Stomach smooth muscle (tissue), 2 donors: ENCODE measurements around the gene FAM186B.

ENCODE experiments used
- H3K27ac ChIP-seq: one replicate; pipeline ENCODE4 v1.7.0; 2013; ENCODE audit warnings: mild to moderate bottlenecking, low read length, inconsistent platforms
- H3K27me3 ChIP-seq, 2 donors: one replicate each; pipeline ENCODE4 v1.7.0; 2013; ENCODE audit warnings: low read length in 2 of 2; ENCODE audit not compliant: insufficient read depth in 2 of 2, control insufficient read depth in 1 of 2
- H3K36me3 ChIP-seq, 2 donors: one replicate each; pipeline ENCODE4 v1.7.0; 2013; ENCODE audit warnings: low read length in 2 of 2; ENCODE audit not compliant: control insufficient read depth in 2 of 2, insufficient read depth in 2 of 2
- H3K4me1 ChIP-seq: one replicate; pipeline ENCODE4 v1.7.0; 2013; ENCODE audit warnings: low read length; ENCODE audit not compliant: control insufficient read depth, insufficient read depth
- H3K4me3 ChIP-seq, 2 donors: one replicate each; pipeline ENCODE4 v1.7.0; 2013; ENCODE audit warnings: low read length in 2 of 2
- H3K9ac ChIP-seq, 2 donors: one replicate each; pipeline ENCODE4 v1.7.0; 2013; ENCODE audit warnings: low read length in 2 of 2, mild to moderate bottlenecking in 1 of 2
- H3K9me3 ChIP-seq, 2 donors: one replicate each; pipeline ENCODE4 v1.7.0; 2013; ENCODE audit warnings: low read length in 2 of 2; ENCODE audit not compliant: control insufficient read depth in 2 of 2
- donor health status: healthy.
- donor health status: Pancreatic carcinoma.

Gene FAM186B

DNA sequence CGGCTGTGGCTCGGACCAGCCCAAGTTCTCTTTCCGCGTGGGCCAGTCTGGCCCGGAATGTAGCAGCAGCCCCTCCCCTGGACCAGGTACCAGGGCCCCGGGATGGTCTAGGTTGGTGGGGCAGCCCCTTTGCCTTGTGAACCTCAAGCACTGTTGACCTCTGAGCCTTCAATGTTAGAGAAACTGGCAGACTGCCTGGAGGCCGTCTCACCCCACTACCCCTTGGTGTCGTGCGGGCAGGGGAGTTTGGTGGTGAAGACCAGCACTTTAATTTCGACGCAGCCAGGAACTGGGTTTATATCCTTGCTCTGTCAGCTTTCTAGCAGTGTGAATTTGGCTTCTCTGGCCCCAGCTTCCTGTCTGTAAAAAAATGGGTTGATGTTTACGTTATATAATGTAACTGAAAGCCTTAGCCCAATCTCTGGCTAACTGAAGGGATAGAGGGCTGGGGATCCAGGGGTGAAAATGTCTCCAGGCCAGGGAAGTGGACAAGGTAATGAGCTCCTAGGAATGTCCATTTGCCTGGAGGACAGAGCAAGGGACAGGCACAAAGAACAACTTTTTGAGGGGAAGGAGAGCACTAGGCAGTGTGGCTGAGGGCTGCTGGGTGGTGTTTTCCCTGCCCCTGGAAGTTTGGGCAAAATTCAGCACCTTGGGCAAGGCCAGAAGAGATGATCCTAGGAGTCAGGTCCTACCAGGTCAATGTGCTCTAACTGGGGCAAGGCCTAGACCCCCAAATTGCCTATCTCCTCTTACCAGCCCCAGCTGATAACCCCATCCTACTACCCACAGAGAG, 48.9 kb downstream of the FAM186B start:
- no peak overlapping the region for H3K27ac ChIP-seq
- no peak overlapping the region for H3K9ac ChIP-seq
- H3K36me3 ChIP-seq: peaks cover 24 to 32% of the 10 kb centered on the region in 2 donors
- no peak overlapping the region for H3K4me3 ChIP-seq
- no peaks in the 10 kb centered on the region for H3K9me3 ChIP-seq
- no peaks in the 10 kb centered on the region for H3K4me1 ChIP-seq
- no peaks in the 10 kb centered on the region for H3K27me3 ChIP-seq

DNA sequence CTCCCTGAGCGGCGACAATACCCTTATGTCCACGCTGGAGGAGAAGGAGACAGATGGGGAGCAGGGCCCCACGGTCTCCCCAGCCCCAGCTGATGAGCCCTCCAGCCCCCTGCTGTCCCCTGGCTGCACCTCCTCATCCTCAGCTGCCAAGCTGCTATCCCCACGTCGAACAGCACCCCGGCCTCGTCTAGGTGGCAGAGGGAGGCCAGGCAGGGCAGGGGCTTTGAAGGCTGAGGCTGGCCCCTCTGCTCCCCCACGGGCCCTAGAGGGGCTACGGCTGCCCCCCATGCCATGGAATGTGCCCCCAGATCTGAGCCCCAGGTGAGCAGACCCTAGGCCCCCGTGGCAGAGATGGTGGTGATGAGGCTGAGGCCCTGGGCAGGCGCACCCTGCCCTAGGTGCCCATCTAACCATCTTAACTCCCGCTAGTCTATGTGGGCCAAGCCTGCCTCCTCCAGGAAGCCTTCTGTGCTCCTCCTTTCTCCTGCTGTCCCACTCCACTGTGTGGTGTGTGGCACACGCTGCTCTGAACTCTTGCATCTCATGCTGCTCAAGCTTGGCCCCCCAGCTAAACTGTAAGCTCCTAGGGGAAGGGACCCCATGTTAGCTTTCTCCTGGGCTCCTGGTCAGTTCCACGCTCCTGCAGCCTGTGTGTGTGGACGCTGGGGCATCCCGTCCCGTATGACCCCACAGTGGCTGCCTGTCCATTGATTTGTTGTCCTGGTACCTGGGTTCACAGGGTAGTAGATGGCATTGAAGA, 49.6 kb downstream of the FAM186B start:
- no peak overlapping the region for H3K27ac ChIP-seq
- peaks cover 24 to 26% of the 10 kb centered on the region in 2 donors for H3K36me3 ChIP-seq
- no peak overlapping the region for H3K9ac ChIP-seq
- H3K9me3 ChIP-seq: no peaks in the 10 kb centered on the region
- no peaks in the 10 kb centered on the region for H3K4me1 ChIP-seq
- H3K27me3 ChIP-seq: no peaks in the 10 kb centered on the region
- H3K4me3 ChIP-seq: no peak overlapping the region

DNA sequence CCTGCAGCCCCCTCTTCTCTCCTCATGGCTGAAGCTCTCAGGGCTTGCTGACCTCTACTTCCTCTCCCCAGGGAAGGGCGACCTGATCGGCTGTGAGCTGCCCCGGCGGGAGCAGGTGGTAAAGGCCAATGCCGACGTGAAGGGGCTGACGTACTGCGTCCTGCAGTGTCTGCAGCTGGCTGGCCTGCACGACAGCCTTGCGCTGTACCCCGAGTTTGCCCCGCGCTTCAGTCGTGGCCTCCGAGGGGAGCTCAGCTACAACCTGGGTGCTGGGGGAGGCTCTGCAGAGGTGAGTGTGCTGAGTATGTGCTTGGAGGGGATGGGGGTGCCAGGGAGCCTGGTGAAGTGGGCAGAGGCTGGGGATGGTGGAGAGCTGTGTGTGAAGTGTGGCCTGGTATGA, 51.2 kb downstream of the FAM186B start:
- H3K27ac ChIP-seq: no peak overlapping the region
- H3K36me3 ChIP-seq: peaks cover 10 to 11% of the 10 kb centered on the region in 2 donors
- H3K27me3 ChIP-seq: peaks cover 0 to 4% of the 10 kb centered on the region in 2 donors
- H3K9ac ChIP-seq: no peak overlapping the region
- H3K4me1 ChIP-seq: peaks cover 3% of the 10 kb centered on the region
- no peaks in the 10 kb centered on the region for H3K9me3 ChIP-seq
- H3K4me3 ChIP-seq: no peak overlapping the region

DNA sequence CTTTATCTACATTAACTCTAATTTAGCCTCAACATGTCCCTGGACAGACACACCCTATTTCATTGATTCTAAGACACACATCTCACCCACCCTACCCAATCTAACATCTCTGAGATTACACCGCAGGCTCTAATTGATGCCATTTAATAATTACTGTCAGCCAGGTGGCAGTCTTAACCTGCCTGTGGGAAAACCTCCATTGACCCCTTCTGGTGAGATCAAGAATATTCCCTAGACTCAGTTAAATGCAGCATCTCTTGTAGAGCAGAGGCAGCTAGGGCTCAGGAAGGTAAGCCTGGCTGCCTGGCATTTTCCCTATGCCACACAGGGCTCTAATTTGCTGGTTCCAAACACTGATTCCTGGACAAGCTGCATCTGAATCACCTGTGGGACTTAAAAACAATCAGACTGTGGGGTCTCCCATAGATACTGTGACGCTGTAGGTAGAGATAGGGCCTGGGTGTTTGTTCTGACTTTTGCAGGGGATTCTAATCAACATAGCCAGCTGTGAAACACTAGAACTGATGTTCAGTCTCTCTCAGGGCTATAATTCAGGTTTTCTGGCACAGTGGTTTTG, 51.8 kb downstream of the FAM186B start:
- Histone ChIP-seq H3K9ac (no peak overlapping the region), H3K36me3 (peaks cover 3 to 4% of the 10 kb centered on the region in 2 donors), H3K27ac (no peak overlapping the region), H3K27me3 (peaks cover 3 to 7% of the 10 kb centered on the region in 2 donors), H3K4me3 (no peak overlapping the region), H3K4me1 (peaks cover 9% of the 10 kb centered on the region), H3K9me3 (no peaks in the 10 kb centered on the region)

DNA sequence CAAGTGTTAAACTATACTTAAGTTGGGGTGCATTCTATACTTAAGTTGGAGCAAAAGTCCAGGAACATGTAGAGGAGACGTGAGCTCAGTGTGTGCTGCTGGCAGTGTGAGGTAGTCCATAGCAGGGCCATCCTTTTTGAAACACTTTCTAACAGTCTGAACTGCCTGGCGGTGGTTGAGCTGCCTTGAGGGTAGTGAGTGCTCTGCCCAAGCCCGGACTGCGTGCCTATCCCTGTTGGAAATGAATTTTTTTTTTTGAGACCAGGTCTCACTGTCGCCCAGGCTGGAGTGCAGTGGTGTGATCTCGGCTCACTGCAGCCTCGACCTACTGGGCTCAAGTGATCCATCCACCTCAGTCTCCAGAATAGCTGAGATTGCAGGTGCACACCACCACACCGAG, 52.5 kb downstream of the FAM186B start:
- Histone ChIP-seq H3K9ac (no peak overlapping the region), H3K9me3 (no peaks in the 10 kb centered on the region), H3K4me3 (no peak overlapping the region), H3K36me3 (no peaks in the 10 kb centered on the region), H3K27ac (no peak overlapping the region), H3K4me1 (peaks cover 13% of the 10 kb centered on the region), H3K27me3 (peaks cover 8 to 10% of the 10 kb centered on the region in 2 donors)

DNA sequence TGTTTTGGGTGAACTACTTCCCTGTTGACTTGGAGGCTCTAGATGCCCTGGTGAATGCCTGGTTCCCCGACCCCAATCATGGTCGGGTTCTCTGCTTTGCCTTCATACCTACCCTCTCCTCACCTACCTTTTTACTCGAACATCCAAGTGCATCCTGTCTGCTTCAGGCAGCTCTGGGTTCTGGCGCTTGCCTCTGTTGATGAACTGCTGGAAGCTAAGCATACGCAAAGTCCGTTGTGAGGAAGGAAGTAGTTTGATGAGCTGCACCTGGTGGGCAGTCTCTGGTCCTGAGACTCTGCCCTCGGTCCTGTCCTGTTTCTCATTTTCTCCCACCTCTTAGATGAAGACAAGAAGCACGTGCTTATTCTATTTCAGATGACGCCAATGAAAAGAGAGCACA, 53.0 kb downstream of the FAM186B start:
- no peak overlapping the region for H3K9ac ChIP-seq
- H3K4me3 ChIP-seq: no peak overlapping the region
- H3K36me3 ChIP-seq: no peaks in the 10 kb centered on the region
- H3K27ac ChIP-seq: no peak overlapping the region
- H3K9me3 ChIP-seq: no peaks in the 10 kb centered on the region
- H3K27me3 ChIP-seq: peaks cover 10 to 13% of the 10 kb centered on the region in 2 donors
- peaks cover 13% of the 10 kb centered on the region for H3K4me1 ChIP-seq

DNA sequence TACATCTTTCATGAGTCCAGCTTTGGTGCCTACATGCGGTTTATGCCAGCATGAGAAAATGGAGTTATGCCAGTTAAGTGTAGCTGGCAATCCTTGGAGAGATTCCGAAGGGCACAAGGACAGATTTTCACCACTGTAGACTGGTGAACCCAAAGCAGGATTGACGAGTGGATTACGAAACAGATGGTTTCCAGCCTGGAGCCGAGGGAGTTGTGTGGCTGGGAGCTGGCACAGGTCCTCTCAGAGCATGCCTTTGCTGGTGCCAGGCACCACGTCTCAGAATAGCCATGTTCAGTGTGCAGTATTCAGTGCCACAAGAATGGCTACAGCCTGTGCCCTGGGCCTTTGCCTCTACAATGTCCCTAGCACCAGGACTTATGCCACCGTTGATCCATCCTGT, 53.4 kb downstream of the FAM186B start:
- H3K4me3 ChIP-seq: no peak overlapping the region
- no peaks in the 10 kb centered on the region for H3K36me3 ChIP-seq
- no peak overlapping the region for H3K27ac ChIP-seq
- H3K9me3 ChIP-seq: no peaks in the 10 kb centered on the region
- H3K9ac ChIP-seq: no peak overlapping the region
- peaks cover 10 to 14% of the 10 kb centered on the region in 2 donors for H3K27me3 ChIP-seq
- H3K4me1 ChIP-seq: peaks cover 13% of the 10 kb centered on the region

DNA sequence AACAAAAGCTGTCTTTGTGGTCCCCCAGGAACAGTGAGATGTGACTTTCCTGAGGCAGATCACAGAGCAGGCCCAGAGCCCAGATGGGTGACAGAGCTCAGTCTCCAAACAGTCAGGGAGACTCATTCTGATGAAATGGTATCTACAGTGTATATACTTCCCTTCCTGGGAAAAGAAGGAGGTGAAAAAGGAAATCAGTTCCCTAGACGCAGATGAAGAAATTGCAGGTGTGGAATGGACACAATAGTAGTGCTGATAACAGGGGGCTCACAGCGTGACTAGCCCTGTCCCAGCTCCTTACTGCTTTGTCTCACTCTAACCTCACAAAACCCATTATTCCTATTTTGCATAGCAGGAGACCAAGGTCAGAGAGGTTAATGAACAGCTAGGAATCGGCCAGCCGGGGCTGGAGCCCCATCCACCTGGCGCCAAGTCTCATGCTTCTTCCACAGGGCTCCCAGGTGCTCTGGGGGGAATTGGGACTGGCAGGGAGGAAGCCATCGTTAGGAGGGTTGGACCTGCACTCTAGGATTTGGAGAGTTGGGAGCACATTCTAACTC, 54.7 kb downstream of the FAM186B start:
- Histone ChIP-seq H3K9me3 (no peaks in the 10 kb centered on the region), H3K4me3 (no peak overlapping the region), H3K36me3 (no peaks in the 10 kb centered on the region), H3K27ac (no peak overlapping the region), H3K27me3 (peaks cover 16 to 21% of the 10 kb centered on the region in 2 donors), H3K4me1 (peaks cover 13% of the 10 kb centered on the region), H3K9ac (no peak overlapping the region)

DNA sequence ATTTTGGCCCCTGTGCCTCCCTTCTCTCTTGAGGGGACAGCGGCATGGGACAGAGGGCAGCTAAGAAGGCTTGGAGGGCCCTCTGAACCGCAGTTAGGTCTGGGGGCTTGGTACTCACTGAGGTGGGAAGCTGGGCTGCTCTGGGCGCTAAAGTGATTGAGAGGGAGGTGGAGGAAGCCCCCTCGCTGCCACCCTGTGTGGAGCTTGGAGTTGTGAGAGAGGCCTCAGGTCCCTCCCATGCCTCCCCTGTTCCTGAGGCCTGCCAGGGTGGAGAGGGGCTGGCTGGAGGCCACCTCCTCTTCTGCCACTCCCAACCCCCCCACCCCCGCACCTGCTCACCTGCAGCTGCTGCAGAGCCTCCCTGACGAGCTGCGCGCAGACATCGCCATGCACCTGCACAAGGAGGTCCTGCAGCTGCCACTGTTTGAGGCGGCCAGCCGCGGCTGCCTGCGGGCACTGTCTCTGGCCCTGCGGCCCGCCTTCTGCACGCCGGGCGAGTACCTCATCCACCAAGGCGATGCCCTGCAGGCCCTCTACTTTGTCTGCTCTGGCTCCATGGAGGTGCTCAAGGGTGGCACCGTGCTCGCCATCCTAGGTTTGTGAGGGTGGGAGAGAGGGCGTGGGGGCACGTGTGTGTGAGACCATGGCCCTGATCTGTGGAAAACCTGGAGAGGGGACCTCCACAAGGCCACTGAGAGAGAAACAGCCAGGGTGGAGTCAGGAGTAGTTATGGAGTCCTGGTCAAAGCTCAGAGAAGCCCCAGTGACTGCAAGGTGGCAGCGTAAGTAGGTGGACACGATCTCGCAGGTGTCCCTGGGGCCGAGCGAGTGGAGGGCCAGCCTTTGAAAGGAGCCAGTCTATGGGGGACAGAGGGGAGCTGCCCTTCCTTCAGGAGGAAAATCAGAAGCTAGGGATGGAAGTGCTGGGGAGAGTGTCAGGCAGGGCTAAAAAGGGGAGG, 55.4 kb downstream of the FAM186B start:
- Histone ChIP-seq H3K27me3 (peaks cover 17 to 24% of the 10 kb centered on the region in 2 donors), H3K4me1 (peaks cover 13% of the 10 kb centered on the region), H3K9me3 (no peaks in the 10 kb centered on the region), H3K27ac (no peak overlapping the region), H3K4me3 (peak overlapping the region; percentile 49 to 69), H3K36me3 (no peaks in the 10 kb centered on the region), H3K9ac (no peak overlapping the region)
